HCT116 (cell line): ENCODE data around the gene LAMB4.

ENCODE experiments used
- ATF3 ChIP-seq: IDR thresholded peaks from 2 replicates; pipeline ENCODE4 v1.6.1; 2012
- CEBPB ChIP-seq: IDR thresholded peaks from 2 replicates; pipeline ENCODE4 v1.6.1; 2012; ENCODE audit warnings: low read depth
- CTCF ChIP-seq, 3 experiments: fragments of 200-600 bp in 1 of 3; sonication (generic) in 1 of 3; IDR thresholded peaks in 2 of 3; conservative IDR thresholded peaks in 1 of 3; 2 replicates each; pipeline ENCODE4 v1.5.1; 2012 to 2017; ENCODE audit warnings: low read depth in 2 of 3, low read length in 2 of 3, antibody characterized with exemption in 1 of 3, borderline replicate concordance in 1 of 3, control low read depth in 1 of 3, mild to moderate bottlenecking in 1 of 3, mixed read lengths in 1 of 3, mixed run types in 1 of 3, moderate library complexity in 1 of 3; ENCODE audit not compliant: insufficient read depth in 1 of 3
- EGR1 ChIP-seq: IDR thresholded peaks from 2 replicates; pipeline ENCODE4 v1.6.1; 2012; ENCODE audit warnings: low read depth
- EZH2 ChIP-seq: fragments of 200-600 bp; sonication (generic); IDR thresholded peaks from 2 replicates; pipeline ENCODE4 v1.6.1; 2017; ENCODE audit warnings: antibody characterized with exemption, mixed run types
- EZH2phosphoT487 ChIP-seq: fragments of 200-600 bp; IDR thresholded peaks from 2 replicates; pipeline ENCODE4 v1.6.1; 2018; ENCODE audit warnings: antibody characterized with exemption, borderline replicate concordance
- FOSL1 ChIP-seq: IDR thresholded peaks from 2 replicates; pipeline ENCODE4 v1.6.1; 2012; ENCODE audit warnings: low read depth
- MAX ChIP-seq: IDR thresholded peaks from 2 replicates; pipeline ENCODE4 v1.6.1; 2012
- POLR2A ChIP-seq: IDR thresholded peaks from 2 replicates; pipeline ENCODE4 v1.7.0; 2011; ENCODE audit warnings: borderline replicate concordance; ENCODE audit not compliant: insufficient read depth, insufficient read length; ENCODE audit errors: extremely low read depth
- POLR2AphosphoS5 ChIP-seq: IDR thresholded peaks from 2 replicates; pipeline ENCODE4 v1.6.1; 2011; ENCODE audit warnings: mild to moderate bottlenecking, low read depth, low read length, moderate library complexity
- TCF7L2 ChIP-seq: IDR thresholded peaks from 2 replicates; pipeline ENCODE4 v1.7.0; 2011; ENCODE audit warnings: borderline replicate concordance, inconsistent platforms; ENCODE audit not compliant: insufficient read depth, insufficient read length; ENCODE audit errors: extremely low read depth
- ZBTB33 ChIP-seq: IDR thresholded peaks from 2 replicates; pipeline ENCODE4 v1.6.1; 2011; ENCODE audit warnings: mild to moderate bottlenecking, low read length, moderate library complexity; ENCODE audit not compliant: insufficient replicate concordance; ENCODE audit errors: extremely low read depth

- no peak for TF ChIP-seq CTCF (IDR thresholded peaks at IDR 0.05 in 2 of 3, conservative IDR thresholded peaks at IDR 0.05 in 1 of 3; ENCODE audit: borderline replicate concordance in 1 of 3, insufficient read depth in 1 of 3, low read depth in 2 of 3, low read length in 2 of 3)
- TF ChIP-seq MAX: no peak
- no peak for TF ChIP-seq EZH2
- TF ChIP-seq POLR2A: no peak
- TF ChIP-seq POLR2AphosphoS5: no peak
- TF ChIP-seq FOSL1: no peak
- TF ChIP-seq TCF7L2: no peak
- TF ChIP-seq ZBTB33: no peak
- TF ChIP-seq EZH2phosphoT487: no peak
- TF ChIP-seq EGR1: no peak
- no peak for TF ChIP-seq ATF3
- TF ChIP-seq CEBPB: no peak
Observed at GRCh38 chr7:108000875-108001763, 129.0 kb downstream of the LAMB4 start.
